ENCODE data around the gene ZMIZ1. TPM values are rescaled to one million over a fixed set of nuclear protein-coding genes. Genes with fewer than 3 reads are reported as not detected.

ZMIZ1 gene
- total RNA-seq, 1 experiment from 2014 or later: 13.9 TPM

DNA sequence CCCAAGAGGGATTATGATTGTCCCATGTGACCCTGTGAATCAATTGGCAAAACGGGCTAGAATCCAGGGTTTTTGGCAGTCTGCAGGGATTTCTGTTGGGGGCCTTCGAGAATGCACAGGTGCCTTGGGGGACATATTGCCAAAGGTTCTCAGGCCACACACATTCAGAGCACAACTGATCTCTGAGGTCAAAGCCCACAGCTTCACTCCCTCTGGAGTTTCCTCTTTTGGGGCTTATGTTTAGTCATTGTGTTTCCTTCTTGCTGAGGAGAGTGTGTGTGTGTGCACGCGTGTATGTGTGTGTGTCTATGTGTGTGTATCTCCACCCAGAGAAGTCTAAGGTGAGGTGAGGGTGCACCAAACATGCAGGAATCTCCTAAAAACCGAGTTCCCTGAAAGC is 287.3 kb downstream of the ZMIZ1 start:
- no peak for DNase-seq (ENCODE audit: low read depth)

DNA sequence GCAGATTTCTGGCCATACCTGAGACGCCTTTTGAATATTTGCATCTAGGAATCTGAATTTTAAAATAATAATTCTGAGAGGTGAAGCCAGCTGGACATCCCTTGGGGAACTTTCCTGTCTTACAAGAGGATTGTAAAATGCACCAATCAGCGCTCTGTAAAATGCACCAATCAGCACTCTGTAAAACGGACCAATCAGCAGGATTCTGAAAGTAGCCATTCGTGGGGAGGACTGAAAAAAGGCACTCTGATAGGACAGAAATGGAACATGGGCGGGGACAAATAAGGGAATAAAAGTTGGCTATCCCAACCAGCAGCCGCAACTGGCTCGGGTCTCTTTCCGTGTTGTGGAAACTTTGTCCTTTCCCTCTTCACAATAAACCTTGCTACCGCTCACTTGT is 288.4 kb downstream of the ZMIZ1 start:
- no peak for DNase-seq (ENCODE audit: low read depth)

DNA sequence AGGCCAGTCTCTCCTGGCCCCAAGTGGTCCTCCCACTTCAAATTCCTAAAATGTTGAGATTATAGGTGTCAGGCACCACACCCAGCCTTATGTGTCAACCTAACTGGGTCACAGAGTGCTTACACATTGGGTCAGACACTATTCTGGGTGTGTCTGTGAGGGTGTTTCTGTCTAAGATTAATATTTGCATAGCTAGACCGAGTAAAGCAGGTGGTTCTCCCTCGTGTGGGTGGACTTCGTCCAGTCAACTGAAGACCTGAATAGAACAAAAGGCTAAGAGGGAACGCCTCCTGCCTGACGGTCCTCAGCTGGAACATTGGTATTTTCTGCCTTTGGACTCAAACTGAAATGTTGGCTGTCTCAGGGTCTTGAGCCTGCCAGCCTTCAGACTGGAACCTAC is 290.0 kb downstream of the ZMIZ1 start:
- no peak for DNase-seq (ENCODE audit: low read depth)

DNA sequence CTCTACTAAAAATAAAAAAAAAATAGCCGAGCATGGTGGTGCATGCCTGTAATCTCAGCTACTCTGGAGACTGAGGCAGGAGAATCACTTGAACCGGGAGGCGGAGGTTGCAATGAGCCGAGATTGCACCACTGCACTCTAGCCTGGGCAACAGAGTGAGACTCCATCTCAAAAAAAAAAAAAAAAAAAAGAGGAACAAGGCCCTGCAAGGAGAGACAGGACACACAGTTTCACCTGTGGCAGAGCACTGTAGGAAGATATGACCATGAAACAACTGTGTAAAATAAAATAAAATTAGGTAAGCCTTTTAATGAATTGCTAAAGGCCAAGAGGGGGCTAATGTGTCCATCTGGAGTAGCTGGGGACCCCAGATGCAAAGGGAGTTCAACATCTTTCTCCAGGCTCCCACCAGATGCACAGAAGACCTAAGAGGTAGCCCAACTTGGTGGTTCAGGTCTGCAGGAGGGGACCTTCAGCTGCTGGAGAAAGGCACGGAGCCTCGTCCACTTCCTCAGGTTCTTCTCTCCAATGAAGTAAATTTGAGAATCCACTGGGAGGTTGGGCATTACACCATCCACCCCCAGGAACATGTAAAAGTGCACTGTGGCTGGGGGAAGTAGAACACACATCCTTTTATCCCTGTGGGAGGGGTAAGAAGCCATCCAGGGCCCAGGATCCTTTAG is 291.2 kb downstream of the ZMIZ1 start:
- no peak for DNase-seq (ENCODE audit: low read depth)

DNA sequence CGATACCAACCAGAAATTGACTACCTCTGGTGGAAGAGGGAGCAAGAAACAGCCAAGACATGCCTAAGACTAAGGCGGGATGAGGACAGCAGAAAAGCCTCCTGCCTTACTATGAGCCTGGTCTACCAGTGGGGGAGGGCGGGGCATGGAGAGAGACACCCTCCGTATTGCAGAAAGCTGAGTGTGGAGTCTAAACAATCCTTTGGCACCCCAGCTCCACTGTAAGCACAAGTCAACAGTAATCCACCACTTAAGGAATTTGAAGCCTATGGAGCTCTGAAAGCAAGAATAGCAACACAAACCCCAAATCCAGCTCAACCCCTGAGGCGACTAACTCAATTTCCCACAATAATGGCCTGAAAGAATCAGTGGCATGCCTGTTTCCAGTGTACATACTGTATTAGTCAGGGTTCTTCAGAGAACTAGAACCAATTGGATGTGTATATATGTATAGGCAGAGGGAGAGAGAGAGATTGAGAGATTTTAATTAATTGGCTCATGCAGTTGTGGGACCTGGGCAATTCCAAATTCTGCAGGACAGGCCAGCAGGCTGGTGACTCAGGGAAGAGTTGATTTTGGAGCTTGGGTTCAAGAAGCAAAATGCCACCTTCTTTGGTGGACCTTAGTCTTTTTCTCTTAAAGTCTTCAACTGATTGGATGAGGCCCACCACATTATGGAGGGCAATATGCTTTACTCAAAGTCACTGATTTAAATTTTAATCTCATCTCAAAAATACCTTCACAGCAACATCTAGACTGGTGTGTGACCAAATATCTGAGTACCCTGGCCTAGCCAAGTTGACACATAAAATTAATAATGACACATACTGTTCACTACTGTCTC is 292.0 kb downstream of the ZMIZ1 start:
- DNase-seq (ENCODE audit: low read depth): no peak

DNA sequence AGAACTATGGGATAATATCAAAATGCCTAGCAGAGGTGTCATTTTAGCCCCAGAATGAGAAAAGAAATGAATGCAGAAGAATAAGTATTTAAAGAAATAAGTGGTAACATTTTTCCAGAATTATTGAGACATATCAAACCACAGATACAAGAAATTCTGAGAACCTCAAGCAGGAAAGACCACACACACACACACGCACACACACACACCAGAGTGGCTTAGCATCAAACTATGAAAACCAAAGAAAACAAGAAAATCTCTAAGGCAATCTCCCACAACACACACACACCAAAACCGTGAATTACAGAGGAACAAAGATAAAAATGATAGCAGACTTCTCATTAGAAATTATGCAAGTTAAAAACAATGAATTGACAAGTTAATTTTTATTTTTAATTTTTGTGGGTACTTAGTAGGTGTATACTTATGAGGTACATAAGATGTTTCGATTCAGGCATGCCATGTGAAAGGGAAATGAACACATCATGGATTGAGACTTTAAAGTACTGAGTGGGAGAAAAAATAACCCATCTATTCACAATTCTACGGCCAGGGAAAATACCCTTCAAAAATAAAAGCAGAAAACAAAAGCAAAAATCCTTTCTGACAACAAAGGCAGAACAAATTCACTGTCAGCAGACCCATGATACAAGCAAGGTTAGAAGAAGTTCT is 293.1 kb downstream of the ZMIZ1 start:
- no peak for DNase-seq (ENCODE audit: low read depth)
